BE2C (cell line): Measurements from ENCODE around the gene SH2D7.

Experiments
- DNase-seq: peaks from one replicate; pipeline ENCODE4 v3.0.0-alpha.2; 2020
- H3K27me3 ChIP-seq: fragments of 250-450 bp; sonication (Bioruptor Pico); 2 replicates; pipeline ENCODE4 v1.5.1; 2020; ENCODE audit warnings: mild to moderate bottlenecking
- H3K36me3 ChIP-seq: fragments of 250-450 bp; sonication (Bioruptor Pico); 2 replicates; pipeline ENCODE4 v1.5.1; 2020; ENCODE audit warnings: mild to moderate bottlenecking
- H3K4me1 ChIP-seq: fragments of 250-450 bp; sonication (Bioruptor Pico); 2 replicates; pipeline ENCODE4 v1.5.1; 2020
- H3K4me3 ChIP-seq: 2 replicates; pipeline ENCODE4 v1.5.1; 2011; ENCODE audit warnings: low read depth, low read length
- H3K9me3 ChIP-seq: fragments of 250-450 bp; sonication (Bioruptor Pico); 2 replicates; pipeline ENCODE4 v1.5.1; 2020
- CTCF ChIP-seq: IDR thresholded peaks from 2 replicates; pipeline ENCODE4 v1.5.1; 2012; ENCODE audit warnings: mild to moderate bottlenecking, low read depth, low read length

The SH2D7 gene

GRCh38 chr15:78085928-78086327 is 6.4 kb upstream of the SH2D7 start:
- no peaks in the 10 kb centered on the region for H3K4me1 ChIP-seq
- H3K27me3 ChIP-seq: no peaks in the 10 kb centered on the region
- no peaks in the 10 kb centered on the region for H3K9me3 ChIP-seq
- no peak for TF ChIP-seq CTCF
- H3K36me3 ChIP-seq: no peaks in the 10 kb centered on the region
- DNase-seq: no peak
- no peak overlapping the region for H3K4me3 ChIP-seq

GRCh38 chr15:78087951-78088772 is 4.2 kb upstream of the SH2D7 start:
- Histone ChIP-seq H3K27me3 (no peaks in the 10 kb centered on the region), H3K9me3 (no peaks in the 10 kb centered on the region), H3K4me1 (no peaks in the 10 kb centered on the region), H3K4me3 (no peak overlapping the region), H3K36me3 (no peaks in the 10 kb centered on the region)
- no peak for TF ChIP-seq CTCF
- DNase-seq: no peak

- no peak for DNase-seq
- no peak for TF ChIP-seq CTCF
- H3K9me3 ChIP-seq: no peaks in the 10 kb centered on the region
These were observed 3.6 kb upstream of the SH2D7 start for GRCh38 chr15:78088773-78089080.

GRCh38 chr15:78090422-78091063 is 1.8 kb upstream of the SH2D7 start:
- no peak for DNase-seq
- no peak for TF ChIP-seq CTCF
- Histone ChIP-seq H3K4me1 (no peaks in the 10 kb centered on the region), H3K27me3 (no peaks in the 10 kb centered on the region), H3K4me3 (no peak overlapping the region), H3K36me3 (no peaks in the 10 kb centered on the region), H3K9me3 (no peaks in the 10 kb centered on the region)

More at GRCh38 chr15:78088773-78089080, 3.6 kb upstream of the SH2D7 start:
- Histone ChIP-seq H3K4me1 (no peaks in the 10 kb centered on the region), H3K36me3 (no peaks in the 10 kb centered on the region), H3K27me3 (no peaks in the 10 kb centered on the region), H3K4me3 (no peak overlapping the region)

- no peak for TF ChIP-seq CTCF
- no peaks in the 10 kb centered on the region for H3K36me3 ChIP-seq
These were observed 1.1 kb downstream of the SH2D7 start for GRCh38 chr15:78093242-78094020.

More at GRCh38 chr15:78093242-78094020, 1.1 kb downstream of the SH2D7 start:
- H3K27me3 ChIP-seq: no peaks in the 10 kb centered on the region
- DNase-seq: no peak
- no peaks in the 10 kb centered on the region for H3K4me1 ChIP-seq
- H3K4me3 ChIP-seq: no peak overlapping the region
- H3K9me3 ChIP-seq: no peaks in the 10 kb centered on the region
